ENCODE results near the gene AMDHD2.

AMDHD2 gene

GRCh38 chr16:2523801-2524231 is 3.6 kb downstream of the AMDHD2 start:
- no peak for DNase-seq
- H3K4me3 Mint-ChIP-seq, result no peak overlapping the region
- ATAC-seq (replicated peaks), result no peak
- peak overlapping the region; percentile 36 to 58 for H3K27ac Mint-ChIP-seq
- H3K36me3 Mint-ChIP-seq (ENCODE audit: insufficient read depth), result peaks cover 73% of the 10 kb centered on the region
- no peaks in the 10 kb centered on the region for H3K27me3 Mint-ChIP-seq
- H3K4me1 Mint-ChIP-seq (ENCODE audit: low read depth in 2 of 2), result peaks cover 27 to 28% of the 10 kb centered on the region in 2 donors
- no peaks in the 10 kb centered on the region for H3K9me3 Mint-ChIP-seq

GRCh38 chr16:2524339-2524938 is 4.3 kb downstream of the AMDHD2 start:
- Mint-ChIP-seq H3K27me3 (no peaks in the 10 kb centered on the region), H3K36me3 (ENCODE audit: insufficient read depth) (peaks cover 72% of the 10 kb centered on the region), H3K9me3 (no peaks in the 10 kb centered on the region), H3K27ac (peak overlapping the region; percentile 36 to 38), H3K4me1 (ENCODE audit: low read depth in 2 of 2) (peaks cover 22 to 24% of the 10 kb centered on the region in 2 donors), H3K4me3 (peak overlapping the region in 1 of 2 donors; percentile 1)
- DNase-seq (no peak), ATAC-seq (replicated peaks) (no peak)

- DNase-seq (no peak), ATAC-seq (replicated peaks) (no peak)
- Mint-ChIP-seq H3K36me3 (ENCODE audit: insufficient read depth) (peaks cover 71% of the 10 kb centered on the region), H3K4me1 (ENCODE audit: low read depth in 2 of 2) (peaks cover 15 to 20% of the 10 kb centered on the region in 2 donors), H3K27ac (peak overlapping the region in 1 of 2 donors; percentile 53), H3K27me3 (no peaks in the 10 kb centered on the region), H3K4me3 (no peak overlapping the region), H3K9me3 (no peaks in the 10 kb centered on the region)
These were observed 6.0 kb downstream of the AMDHD2 start for GRCh38 chr16:2526135-2526534.

- ATAC-seq (replicated peaks) (no peak), DNase-seq (no peak)
- no peaks in the 10 kb centered on the region for H3K27me3 Mint-ChIP-seq
- peaks cover 21 to 23% of the 10 kb centered on the region in 2 donors for H3K4me1 Mint-ChIP-seq (ENCODE audit: low read depth in 2 of 2)
- no peak overlapping the region for H3K4me3 Mint-ChIP-seq
- H3K27ac Mint-ChIP-seq, result no peak overlapping the region
- peaks cover 73% of the 10 kb centered on the region for H3K36me3 Mint-ChIP-seq (ENCODE audit: insufficient read depth)
- H3K9me3 Mint-ChIP-seq, result no peaks in the 10 kb centered on the region
These were observed 7.1 kb downstream of the AMDHD2 start for GRCh38 chr16:2527071-2527783.

GRCh38 chr16:2527784-2528100 is 7.6 kb downstream of the AMDHD2 start:
- Mint-ChIP-seq H3K36me3 (ENCODE audit: insufficient read depth) (peaks cover 77% of the 10 kb centered on the region), H3K4me3 (no peak overlapping the region), H3K27ac (no peak overlapping the region)

GRCh38 chr16:2528161-2529060 is 8.2 kb downstream of the AMDHD2 start:
- DNase-seq, result no peak
- Mint-ChIP-seq H3K27me3 (no peaks in the 10 kb centered on the region), H3K4me3 (no peak overlapping the region), H3K27ac (no peak overlapping the region), H3K36me3 (ENCODE audit: insufficient read depth) (peaks cover 77% of the 10 kb centered on the region), H3K4me1 (ENCODE audit: low read depth in 2 of 2) (peaks cover 28 to 31% of the 10 kb centered on the region in 2 donors), H3K9me3 (no peaks in the 10 kb centered on the region)
- ATAC-seq (replicated peaks), result no peak

More at GRCh38 chr16:2527784-2528100, 7.6 kb downstream of the AMDHD2 start:
- no peaks in the 10 kb centered on the region for H3K9me3 Mint-ChIP-seq
- ATAC-seq (replicated peaks) (no peak), DNase-seq (no peak)
- no peaks in the 10 kb centered on the region for H3K27me3 Mint-ChIP-seq
- H3K4me1 Mint-ChIP-seq (ENCODE audit: low read depth in 2 of 2), result peaks cover 26 to 28% of the 10 kb centered on the region in 2 donors

- no peak for ATAC-seq (replicated peaks)
- peak overlapping the region in 1 of 2 donors; percentile 23 for H3K4me3 Mint-ChIP-seq
- no peaks in the 10 kb centered on the region for H3K27me3 Mint-ChIP-seq
- peak overlapping the region; percentile 56 to 98 for H3K27ac Mint-ChIP-seq
- peaks cover 25 to 27% of the 10 kb centered on the region in 2 donors for H3K4me1 Mint-ChIP-seq (ENCODE audit: low read depth in 2 of 2)
- no peak for DNase-seq
- no peaks in the 10 kb centered on the region for H3K9me3 Mint-ChIP-seq
- peaks cover 79% of the 10 kb centered on the region for H3K36me3 Mint-ChIP-seq (ENCODE audit: insufficient read depth)
These were observed 9.1 kb downstream of the AMDHD2 start for GRCh38 chr16:2529061-2529931.

GRCh38 chr16:2529961-2530628 is 9.9 kb downstream of the AMDHD2 start:
- Mint-ChIP-seq H3K9me3 (no peaks in the 10 kb centered on the region), H3K27ac (peak overlapping the region; percentile 98 to 99), H3K27me3 (no peaks in the 10 kb centered on the region), H3K4me1 (ENCODE audit: low read depth in 2 of 2) (peaks cover 24 to 27% of the 10 kb centered on the region in 2 donors), H3K36me3 (ENCODE audit: insufficient read depth) (peaks cover 76% of the 10 kb centered on the region), H3K4me3 (peak overlapping the region; percentile 33 to 96)
- DNase-seq (no peak), ATAC-seq (replicated peaks) (no peak)

GRCh38 chr16:2530629-2531318 is 10.6 kb downstream of the AMDHD2 start:
- Mint-ChIP-seq H3K36me3 (ENCODE audit: insufficient read depth) (peaks cover 80% of the 10 kb centered on the region), H3K27me3 (no peaks in the 10 kb centered on the region), H3K4me1 (ENCODE audit: low read depth in 2 of 2) (peaks cover 24 to 26% of the 10 kb centered on the region in 2 donors), H3K4me3 (peak overlapping the region; percentile 96 to 98), H3K27ac (peak overlapping the region; percentile 98 to 99), H3K9me3 (no peaks in the 10 kb centered on the region)
- no peak for DNase-seq
- ATAC-seq (replicated peaks), result no peak

- H3K4me1 Mint-ChIP-seq (ENCODE audit: low read depth in 2 of 2), result peaks cover 20 to 22% of the 10 kb centered on the region in 2 donors
- no peaks in the 10 kb centered on the region for H3K27me3 Mint-ChIP-seq
- peak within 1 kb of the TSS; percentile 98 to 99 for H3K27ac Mint-ChIP-seq
- ATAC-seq (replicated peaks), result no peak
- peak within 1 kb of the TSS; percentile 96 to 98 for H3K4me3 Mint-ChIP-seq
- peaks cover 80% of the 10 kb centered on the region for H3K36me3 Mint-ChIP-seq (ENCODE audit: insufficient read depth)
- no peaks in the 10 kb centered on the region for H3K9me3 Mint-ChIP-seq
- no peak for DNase-seq
These were observed 11.2 kb downstream of the AMDHD2 start, which contains the start of gene CEMP1 for GRCh38 chr16:2531371-2531695. CEMP1 (minus strand) TSS chr16:2531408; CDS start chr16:2531073, 335 bp downstream.

GRCh38 chr16:2531696-2532493 is 11.7 kb downstream of the AMDHD2 start:
- ATAC-seq (replicated peaks) (peak; percentile 82), DNase-seq (peak; percentile 94 to 97 (median 96))
- Mint-ChIP-seq H3K27me3 (no peaks in the 10 kb centered on the region), H3K4me3 (peak overlapping the region; percentile 96 to 98), H3K9me3 (no peaks in the 10 kb centered on the region), H3K27ac (peak overlapping the region; percentile 98 to 99), H3K4me1 (ENCODE audit: low read depth in 2 of 2) (peaks cover 19 to 25% of the 10 kb centered on the region in 2 donors), H3K36me3 (ENCODE audit: insufficient read depth) (peaks cover 80% of the 10 kb centered on the region)

All from effector memory CD8-positive, alpha-beta T cell (primary cell).